DMS79 (cell line): Measurements from ENCODE around the gene ARHGAP26.

Experiments
- DNase-seq: peaks from one replicate; lab custom pipeline; 2025; lab: John Stamatoyannopoulos, UW

ARHGAP26 gene

DNA sequence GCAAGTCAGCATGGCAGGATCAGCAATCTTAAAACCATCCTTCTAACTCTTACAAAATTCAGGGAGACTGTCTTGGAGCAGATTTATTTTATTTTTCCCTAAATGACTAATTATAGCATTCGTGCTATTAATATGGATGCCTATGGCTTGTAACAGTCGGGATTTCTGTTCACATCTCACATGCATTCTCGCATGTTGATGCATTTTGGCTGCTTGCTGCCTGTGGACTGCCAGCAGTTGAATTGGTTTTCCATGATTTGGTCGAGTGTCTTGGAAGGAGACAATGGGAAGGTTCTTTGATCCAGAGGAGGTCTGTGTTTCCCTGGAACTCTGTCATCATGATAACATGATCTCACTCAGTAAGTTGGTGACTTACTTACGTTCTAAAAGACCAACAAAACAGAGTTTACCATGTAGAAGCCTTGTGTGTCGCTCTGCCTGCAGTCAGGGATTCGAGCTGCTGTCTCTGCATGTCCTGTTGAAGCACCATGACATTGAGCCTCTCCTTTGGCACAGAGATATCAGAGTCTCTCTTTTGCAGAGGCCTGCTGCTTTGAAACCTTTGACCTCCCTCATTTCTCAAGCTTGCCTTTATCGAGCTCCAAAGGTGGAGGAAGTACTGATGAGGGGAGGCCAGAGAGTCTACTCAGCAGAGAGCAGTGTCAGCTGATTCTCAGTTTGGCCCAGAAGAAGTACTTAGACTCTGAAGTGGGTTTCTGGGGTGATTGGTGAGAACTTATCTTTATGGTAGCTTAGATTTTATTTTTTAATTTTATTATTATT, 82.4 kb downstream of the ARHGAP26 start:
- DNase-seq, result no peak

DNA sequence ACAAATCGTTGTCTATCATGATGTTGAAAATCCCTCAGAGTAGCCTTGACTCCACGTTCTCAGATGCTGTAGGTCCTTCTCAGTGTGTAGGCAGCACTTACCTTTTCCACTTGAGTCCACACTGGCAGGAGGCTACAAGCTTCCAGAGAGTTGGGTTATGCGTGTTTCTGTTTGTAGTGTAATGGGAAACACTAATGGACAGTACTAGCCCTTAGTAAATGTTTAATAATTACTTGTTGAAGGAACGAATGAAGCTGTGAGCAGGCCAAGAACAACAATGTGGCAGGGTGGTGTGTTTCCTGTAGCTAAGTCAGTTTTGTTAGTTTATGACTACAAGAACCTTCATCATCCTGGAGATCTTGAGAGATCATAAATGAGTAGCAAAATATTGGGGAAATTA, 83.5 kb downstream of the ARHGAP26 start:
- no peak for DNase-seq

DNA sequence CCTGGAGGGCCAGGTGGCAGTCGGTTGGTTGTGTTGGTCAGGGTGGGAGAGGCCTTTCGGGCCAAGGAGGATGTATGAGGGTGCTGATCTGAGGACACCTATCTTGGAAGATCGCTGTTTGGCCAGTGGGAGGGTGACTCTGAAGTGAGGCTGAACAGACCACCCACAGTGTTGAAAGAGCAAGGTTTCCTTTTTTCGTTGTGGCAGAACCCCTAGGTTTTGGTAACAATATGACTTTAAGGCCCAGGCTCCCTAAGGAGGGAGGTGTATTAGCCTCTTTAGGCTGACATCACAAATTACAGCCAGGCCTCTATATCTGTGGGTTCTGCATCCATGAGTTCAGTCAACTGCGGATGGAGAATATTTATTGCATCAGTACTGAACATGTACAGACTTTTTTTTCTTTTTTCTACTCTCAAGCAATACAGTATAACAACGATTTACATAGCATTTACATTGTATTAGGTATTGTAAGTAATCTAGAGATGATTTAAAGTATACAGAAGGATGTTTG, 86.1 kb downstream of the ARHGAP26 start:
- DNase-seq, result no peak

DNA sequence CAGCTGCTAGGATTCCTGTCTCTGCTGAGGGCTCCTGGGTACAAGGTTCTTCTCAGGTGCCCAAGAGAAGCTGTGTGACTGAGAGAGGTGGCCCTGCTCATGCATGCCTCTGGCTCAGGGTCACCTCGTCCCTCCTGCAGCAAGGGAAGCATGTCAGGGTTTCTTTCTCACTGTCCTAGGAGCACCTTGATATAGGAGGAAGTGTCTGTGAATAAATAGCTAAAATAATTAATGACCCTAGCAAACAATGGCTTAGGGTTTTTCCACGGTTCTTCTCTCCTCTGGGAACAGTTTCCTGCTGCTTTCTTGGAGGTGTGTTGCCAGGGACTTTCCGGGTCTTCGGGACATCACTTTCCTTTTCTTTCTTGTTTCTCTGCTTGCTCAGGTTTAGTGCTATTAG, 87.2 kb downstream of the ARHGAP26 start:
- DNase-seq, result no peak

DNA sequence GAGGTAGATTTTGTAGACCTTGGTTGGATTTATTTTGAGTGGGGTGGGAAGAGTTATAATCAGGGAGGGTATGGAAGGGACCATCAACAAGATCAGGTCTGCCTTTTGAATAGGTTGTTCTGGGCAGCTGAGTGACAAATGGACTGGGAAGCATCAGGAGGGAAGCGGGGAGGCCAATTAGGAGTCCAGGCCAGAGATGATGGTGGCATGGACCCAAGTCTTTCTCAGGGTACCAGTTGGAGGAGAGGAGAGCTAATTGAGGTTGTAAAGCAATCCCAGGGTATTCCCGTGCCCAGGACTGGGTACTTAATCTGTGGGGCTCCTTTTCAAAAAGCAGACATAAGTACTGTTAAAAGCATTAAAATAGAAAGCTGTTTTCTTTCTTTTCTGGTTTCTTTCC, 88.9 kb downstream of the ARHGAP26 start:
- no peak for DNase-seq

DNA sequence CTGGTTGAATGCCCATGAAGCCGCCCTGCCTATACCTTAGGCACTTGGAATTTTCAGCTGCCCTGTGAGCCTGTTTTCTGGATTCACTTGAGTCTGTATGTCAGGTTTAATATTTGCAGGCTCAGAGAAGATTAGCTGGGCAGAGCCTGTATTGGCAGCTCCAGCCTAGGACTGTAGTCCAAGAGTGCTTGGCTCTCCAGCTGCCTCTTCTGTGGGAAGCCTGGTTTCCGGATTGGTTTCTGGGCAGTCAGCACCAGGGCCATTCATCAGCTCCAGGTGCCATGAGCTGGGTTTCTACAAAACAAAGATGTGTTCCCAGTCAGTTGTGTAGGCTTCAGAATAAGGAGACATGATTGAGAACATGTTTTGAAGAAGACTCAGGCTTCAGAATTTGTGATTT, 90.1 kb downstream of the ARHGAP26 start:
- DNase-seq, result no peak

DNA sequence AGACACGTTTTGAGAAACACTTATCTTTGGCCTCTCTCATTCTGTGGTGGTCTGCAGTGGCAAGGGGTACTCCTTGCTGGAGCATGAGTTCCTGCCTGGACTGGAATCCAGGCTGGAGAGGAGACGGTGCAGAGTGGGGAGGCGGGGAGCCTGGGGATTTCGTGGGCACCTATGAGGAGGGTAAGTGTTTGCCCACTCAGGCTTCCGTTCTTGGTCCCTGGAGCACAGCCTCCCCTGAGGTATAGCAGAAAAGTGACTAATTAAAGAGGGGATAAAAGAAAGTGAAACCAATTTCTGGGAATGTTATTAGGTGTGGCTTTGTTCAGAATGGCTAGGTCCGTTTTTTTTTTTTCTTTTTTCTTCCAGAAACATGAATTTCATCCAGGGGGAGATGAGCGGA, 90.8 kb downstream of the ARHGAP26 start:
- DNase-seq, result no peak

DNA sequence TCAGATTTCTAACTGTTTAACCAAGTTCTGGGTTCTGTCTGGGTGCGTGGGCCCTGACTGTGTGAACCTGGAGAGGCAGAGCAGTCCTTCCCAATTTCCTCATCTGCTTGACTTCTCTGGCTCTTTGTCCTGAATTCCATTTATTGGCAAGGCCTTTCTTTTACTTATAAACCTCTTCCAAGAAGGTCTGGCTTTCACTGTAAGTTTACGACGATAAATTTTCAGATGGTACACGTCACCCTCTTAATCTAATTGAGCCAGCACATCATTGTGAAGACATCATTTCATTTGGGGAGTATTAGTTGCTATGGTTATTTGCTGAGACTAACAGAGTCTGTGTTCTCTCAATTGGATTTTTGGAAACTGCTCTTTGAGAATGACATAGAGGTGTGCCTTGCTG, 92.4 kb downstream of the ARHGAP26 start:
- no peak for DNase-seq

DNA sequence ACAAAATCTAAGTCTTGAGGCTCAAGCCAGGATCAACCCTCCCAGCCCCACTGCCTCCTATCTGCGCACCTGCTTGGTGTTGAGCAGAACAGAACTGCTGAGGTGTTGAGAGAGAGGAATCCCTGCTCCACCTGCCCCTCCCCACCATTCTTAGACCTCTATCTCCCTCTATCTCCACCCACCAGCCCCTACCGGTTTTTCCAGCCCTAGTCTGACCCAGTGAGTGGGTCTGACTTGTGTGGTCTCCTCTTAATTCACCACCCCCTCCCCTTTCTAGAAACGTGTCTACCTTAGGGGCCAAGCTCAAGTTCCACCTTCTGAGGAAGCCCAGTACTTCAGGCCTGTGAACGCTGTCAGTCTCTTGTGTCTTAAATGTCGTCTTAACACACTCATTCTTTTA, 93.7 kb downstream of the ARHGAP26 start:
- no peak for DNase-seq

DNA sequence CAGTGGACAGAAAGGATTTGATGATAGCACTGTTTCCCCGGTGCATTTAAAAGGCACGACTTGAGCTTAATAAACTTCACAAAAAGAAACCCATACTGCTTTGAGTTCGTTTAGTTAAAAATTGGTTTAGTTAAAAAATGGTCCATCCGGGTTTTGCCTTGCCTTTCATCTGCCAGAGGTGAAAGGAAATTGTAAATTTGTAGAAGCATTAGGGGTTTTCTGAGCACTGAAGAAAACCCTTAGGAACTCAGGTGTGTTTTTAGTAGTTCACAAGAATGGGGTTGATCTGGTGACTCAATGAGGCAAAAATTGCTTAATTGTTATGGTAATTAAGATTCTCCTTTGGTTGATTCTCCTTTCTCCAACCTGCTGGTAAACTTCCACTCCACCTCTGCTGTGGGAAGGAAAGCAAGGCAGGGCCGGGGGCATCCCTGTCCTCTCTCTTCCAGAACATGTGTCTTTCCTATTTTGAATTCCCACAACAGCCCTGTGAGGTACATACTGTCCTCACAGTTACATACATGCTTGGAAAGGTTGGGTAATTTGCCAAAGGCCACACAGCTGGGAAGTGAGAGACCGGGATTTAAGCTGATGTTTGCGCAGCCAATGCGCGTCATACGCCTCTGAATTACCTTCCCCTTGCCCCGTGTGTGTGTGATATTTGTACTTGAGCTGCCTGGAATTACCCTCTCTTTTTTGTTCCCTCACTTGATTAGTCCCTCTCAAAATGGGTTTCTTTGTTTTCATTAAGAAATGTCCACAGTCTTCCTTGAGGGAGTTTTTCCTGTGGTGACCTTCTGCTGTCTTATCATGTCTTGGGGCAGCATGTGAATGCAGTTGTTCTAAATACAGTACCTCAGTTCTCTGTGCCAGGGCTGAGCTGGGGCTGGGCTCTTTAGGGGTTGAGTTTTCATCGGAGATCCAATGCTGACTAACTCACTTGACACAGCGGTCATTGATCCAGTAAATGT, 94.4 kb downstream of the ARHGAP26 start:
- no peak for DNase-seq

DNA sequence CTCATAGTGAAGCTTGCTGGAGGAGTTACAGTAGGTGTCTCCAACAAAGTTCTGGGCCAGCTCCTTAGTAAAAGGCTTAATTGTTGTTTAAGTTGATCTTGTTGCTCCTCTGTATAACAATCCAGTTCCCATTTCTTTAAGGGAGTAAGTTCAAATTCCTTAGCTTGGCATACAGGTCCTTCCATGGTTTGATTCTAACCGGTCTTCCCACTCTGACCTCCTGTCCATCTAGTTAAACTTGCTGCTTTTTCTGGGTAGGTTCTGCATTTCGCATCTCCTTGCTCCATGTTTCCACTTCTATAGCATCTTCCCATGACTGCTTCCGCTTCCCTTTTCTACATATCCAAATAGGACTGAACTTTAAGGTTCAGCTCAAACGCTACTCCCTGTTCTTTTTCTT, 95.5 kb downstream of the ARHGAP26 start:
- DNase-seq, result no peak

DNA sequence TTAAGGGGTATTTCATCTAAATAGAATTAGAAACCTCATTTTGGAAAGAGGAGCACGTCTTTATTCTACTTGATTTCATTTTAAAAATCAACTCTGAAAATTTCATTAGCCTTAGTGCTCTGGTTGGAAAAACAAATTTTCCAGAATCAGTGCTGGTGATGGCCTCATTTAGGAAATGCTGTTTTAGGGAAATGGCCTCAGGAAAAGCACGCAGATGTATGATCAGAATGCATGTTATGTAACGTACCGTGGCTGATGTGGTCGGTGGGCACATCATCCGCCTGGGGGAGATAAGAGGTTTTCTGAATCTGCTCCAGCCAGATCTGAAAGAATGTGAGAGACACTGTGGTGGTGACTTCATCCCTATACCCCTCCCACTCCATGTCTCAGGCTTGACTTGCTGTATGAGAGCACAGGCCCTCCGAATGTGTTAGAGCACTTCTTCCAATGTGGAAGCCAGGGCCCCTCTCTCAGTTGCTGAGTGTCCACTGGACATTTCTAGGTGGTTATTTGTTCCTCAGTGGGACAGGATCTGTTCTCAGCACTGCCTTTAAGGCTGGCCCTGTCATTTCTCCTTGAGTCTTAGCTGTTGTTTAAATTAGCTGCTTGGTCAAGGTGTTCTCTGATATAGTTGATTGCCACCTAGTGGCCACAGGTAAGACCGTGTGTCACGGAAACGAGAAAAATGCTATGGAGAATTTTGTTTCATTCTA, 96.5 kb downstream of the ARHGAP26 start:
- DNase-seq, result no peak

DNA sequence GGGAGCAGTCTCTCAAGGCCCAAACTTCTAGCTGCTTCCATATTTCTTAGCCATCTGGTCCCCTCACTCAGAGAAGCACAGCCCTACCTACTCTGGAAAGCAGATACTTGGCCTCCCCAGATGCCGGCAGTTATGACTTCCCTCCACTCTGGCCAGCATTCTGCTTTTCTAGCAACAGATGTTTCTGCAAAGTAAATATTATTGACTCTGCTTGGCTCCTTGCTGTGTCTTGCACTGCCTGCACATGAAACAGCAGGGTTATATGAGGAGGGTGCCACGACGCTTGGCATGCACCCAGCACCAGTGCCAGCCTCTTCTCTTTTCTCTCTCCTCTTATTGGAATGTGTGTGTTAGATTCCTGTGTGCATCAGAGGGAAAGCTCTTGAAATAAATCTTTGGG, 99.7 kb downstream of the ARHGAP26 start:
- DNase-seq, result peak; percentile 20

DNA sequence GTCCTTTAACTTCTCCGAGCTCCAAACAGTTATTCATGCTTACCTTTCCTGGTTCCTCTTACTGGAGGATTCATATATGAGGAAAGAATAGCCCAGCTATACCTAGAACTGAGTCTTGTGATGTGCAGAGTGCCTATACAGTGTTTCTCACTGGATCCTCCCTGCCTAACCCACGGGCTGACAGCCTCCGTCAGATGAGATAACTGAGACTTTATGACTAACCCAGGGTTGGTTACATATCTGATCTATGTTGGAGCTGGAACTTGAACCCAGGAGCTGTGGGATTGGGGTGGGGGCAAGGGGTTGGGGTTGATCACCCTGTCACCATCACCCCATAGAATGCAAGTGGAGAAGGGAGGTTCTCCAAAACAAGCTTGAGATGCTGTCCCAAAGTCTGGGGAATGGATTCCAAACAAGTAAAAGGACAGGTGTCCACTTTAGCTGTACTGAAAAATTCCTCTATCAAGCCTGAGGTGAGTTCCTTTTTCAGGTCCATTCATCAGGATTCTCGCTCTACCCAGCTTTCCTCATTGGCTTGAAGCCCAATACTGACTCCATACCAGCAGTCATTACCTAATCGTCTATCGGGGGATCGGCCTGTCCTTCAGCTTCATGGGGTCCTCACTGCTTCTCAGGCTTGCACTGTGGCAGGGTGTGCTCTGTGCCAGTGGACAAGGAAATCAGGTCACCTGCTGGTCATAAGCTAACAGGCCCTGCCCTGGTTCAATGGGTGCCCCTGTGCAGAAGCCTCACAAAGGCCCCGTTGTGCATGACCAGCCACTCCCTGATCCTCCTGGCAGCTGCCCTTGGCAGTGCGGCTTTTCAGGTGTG, 100.6 kb downstream of the ARHGAP26 start:
- DNase-seq, result no peak

DNA sequence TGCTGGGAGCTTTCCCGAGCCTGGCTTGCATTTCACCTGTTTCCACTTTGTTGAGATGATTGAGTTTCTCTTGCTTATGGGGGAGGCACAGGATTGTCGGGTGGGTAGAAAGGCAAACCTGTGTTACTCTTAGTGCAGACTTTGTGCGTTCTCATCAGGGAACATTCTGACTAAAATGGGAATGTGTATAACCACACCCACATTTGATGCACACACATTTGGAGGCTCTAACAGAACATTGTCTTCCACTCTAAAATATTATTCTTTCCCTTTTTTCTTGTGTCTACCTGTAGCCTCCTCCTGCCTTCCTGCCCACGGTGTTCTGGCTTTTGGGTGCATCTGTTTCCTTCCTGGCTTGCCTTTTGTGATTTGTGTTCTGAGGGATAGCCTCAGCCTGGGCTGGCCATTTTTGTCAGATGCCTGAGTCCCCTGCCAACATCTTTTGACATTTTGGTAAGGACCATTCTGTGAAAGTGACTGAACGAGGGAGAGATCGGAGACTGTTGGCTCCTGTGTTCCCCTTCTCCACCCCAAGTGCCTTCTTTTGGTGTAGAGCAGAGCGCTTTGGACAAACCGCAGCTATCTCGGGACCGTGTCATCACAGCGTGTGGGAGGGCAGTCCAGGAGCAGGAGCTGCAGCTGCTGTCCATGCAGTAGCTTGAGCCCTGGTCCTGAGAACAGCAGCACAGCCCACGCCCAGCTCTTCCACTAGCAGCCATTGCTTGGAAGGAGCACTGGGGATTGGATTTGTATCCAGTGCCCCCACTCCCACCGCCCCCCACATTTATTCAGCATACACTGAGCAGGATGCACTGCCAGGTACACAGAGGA, 101.4 kb downstream of the ARHGAP26 start:
- no peak for DNase-seq

DNA sequence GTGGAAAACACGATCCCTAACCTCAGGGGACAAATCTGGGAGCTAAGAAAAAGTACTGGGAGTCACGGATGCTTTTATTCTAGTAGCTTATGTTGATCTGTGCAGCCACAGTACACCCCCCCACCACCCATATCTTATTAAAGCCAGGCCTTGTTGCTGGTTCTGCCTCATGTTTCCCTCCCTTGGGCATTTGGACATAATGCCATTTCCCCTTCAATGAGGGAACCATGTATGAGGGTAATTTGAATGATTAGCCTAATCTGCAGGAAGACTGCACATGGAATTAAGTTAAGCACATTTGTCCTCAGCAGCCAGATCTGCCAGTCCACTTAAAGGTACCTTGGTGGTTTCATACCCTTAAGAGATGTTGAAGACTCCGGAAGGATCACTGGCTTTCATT, 102.0 kb downstream of the ARHGAP26 start:
- DNase-seq, result no peak

DNA sequence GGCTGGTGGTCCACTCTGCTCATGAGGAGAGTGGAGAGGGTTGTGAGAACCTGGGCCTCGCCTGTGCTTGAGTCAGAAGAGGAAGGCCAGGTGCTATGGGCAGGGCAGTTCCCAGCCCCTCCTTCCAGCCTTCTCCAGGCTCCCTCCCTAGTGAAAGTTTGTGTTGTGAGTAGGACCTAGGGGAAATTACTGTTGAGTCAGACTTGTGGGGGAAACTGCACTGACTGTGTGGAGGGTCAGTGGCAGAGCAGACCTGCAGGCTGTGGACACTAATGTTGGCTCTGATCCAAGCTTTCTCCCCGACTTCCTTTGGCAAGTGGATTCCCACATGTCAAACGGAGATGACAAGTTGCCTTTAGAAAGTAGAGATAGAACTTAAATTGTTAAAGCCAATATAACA, 102.6 kb downstream of the ARHGAP26 start:
- no peak for DNase-seq

DNA sequence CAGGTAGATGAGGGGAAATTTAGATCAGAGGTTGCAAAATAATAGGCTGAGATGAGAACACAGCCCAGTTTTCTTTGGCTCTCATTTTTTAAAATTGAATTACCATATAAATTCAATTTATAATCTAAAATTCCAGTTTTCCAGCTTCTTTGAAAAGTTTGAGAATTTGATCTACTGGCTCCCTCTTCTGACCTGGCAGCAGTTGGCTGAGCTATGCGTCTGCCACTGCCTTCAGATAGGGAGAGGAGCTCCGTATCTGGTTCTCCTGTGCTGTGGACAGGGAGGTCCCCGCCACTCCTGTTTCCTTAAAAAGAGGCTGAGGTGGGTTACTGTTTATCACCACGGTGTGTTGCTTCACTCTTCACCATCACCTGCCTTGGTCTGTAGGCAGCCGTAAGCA, 103.7 kb downstream of the ARHGAP26 start:
- DNase-seq, result no peak

DNA sequence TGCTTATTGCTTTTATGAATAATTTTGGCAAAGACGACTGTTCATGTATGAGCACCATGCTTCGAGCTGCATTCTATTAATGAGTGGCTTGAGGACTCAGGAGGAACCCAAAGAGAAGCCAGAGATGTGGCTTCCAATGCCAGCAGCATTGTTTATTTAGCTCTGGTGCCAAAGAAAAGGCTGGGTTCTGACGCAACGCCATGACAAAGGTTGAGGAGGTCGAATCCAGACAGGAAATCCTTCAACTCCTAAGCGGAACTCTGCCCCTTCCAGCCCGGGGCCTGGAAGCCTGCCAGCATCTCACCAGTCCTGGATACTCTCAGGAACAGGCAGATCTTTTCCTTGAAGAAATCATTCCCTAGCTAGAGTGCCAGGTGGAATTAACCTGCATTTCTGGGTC, 104.4 kb downstream of the ARHGAP26 start:
- DNase-seq, result peak; percentile 62

DNA sequence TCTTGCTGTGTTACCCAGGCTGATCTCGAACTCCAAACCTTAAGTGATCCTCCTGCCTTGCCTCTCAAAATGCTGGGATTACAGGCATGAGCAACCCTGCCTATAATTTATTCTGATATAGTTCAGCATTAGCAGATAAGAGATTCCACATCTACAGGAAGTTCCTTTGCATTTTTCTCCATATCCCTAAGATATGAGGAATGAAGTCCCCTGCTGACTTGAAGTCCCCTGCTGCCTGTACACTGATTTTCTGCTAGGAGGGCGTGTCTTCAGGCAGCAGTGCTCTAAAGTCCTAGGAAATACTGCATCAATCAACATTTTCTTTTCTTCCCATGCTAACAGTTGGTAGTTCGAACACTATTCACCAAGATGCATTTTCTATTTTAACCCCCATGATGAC, 105.8 kb downstream of the ARHGAP26 start:
- DNase-seq, result no peak

DNA sequence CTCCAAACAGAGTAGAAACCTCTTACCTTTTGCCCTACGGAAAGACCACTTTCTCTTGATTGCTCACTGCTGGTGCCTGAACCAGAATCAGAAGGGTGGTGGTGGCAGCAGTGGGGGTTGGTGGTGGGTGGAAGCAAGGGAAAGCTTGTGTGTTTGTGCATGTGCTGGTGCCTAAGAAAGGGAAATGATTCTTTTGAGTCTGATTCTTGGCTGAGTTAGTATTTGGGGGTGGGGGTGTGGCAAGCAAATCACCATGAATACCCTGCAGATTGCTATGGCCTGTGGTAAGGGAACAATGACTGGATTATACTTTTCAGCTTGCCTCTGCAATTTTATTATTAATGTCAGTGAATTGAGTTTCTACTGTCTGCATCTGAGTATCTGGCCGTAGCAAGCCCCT, 106.6 kb downstream of the ARHGAP26 start:
- no peak for DNase-seq
